ENCODE data around the gene CHSY3. TPM values are rescaled to one million over a fixed set of nuclear protein-coding genes. Genes with fewer than 3 reads are reported as not detected.

Gene CHSY3
- total RNA-seq, 1 donor from 2014 or later = 1.7 TPM

DNA sequence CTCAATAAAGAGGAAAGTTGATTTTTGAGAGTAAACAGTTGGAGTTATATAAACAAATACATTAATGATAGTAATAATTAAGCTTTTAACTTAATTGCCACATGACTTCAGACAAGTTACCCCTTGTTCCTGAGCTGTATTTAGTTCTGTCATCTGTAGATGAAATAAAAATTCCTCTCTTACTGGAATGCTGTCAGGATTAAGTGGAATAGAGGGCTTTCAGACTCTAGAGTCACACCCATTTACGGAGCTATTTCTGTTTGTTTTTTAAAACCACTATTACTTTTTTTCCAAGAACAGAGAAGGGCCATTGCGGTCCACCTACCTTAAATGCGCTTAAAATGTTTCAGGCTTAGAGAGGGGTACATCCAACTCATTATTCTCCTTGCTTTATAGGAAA lies 170.6 kb downstream of the CHSY3 start:
- Histone ChIP-seq H3K4me3 (ENCODE audit: low read depth, low read length) (no peak overlapping the region), H3K27me3 (ENCODE audit: control insufficient read depth, insufficient read depth, low read length) (no peaks in the 10 kb centered on the region), H3K36me3 (ENCODE audit: control insufficient read depth, insufficient read depth, low read length) (no peaks in the 10 kb centered on the region)
- TF ChIP-seq, protein P1, sequence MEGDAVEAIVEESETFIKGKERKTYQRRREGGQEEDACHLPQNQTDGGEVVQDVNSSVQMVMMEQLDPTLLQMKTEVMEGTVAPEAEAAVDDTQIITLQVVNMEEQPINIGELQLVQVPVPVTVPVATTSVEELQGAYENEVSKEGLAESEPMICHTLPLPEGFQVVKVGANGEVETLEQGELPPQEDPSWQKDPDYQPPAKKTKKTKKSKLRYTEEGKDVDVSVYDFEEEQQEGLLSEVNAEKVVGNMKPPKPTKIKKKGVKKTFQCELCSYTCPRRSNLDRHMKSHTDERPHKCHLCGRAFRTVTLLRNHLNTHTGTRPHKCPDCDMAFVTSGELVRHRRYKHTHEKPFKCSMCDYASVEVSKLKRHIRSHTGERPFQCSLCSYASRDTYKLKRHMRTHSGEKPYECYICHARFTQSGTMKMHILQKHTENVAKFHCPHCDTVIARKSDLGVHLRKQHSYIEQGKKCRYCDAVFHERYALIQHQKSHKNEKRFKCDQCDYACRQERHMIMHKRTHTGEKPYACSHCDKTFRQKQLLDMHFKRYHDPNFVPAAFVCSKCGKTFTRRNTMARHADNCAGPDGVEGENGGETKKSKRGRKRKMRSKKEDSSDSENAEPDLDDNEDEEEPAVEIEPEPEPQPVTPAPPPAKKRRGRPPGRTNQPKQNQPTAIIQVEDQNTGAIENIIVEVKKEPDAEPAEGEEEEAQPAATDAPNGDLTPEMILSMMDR (IDR thresholded peaks at IDR 0.05; ENCODE audit: insufficient read depth, low read length, poor library complexity, severe bottlenecking) = no peak
- DNase-seq (ENCODE audit: low read depth) = no peak

DNA sequence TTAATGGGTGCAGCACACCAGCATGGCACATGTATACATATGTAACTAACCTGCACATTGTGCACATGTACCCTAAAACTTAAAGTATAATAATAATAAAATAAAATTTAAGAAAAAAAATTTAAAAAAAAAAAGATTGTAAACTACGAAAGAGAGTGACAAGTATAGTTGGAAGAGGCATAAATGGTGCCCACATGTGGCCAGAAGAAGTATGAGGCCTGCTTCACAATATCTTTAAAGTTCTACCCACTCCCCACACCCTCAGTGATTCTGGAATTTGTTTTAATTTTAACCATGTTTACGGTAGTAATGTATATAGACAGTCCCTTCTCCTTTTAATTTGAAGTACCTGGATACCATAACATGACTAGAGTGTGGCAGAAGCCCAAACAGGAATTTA lies 172.7 kb downstream of the CHSY3 start:
- DNase-seq (ENCODE audit: low read depth) = no peak
- H3K36me3 ChIP-seq (ENCODE audit: control insufficient read depth, insufficient read depth, low read length) = no peaks in the 10 kb centered on the region
- TF ChIP-seq, protein P1 (IDR thresholded peaks at IDR 0.05; ENCODE audit: insufficient read depth, low read length, poor library complexity, severe bottlenecking) = no peak
- no peak overlapping the region for H3K4me3 ChIP-seq (ENCODE audit: low read depth, low read length)
- no peaks in the 10 kb centered on the region for H3K27me3 ChIP-seq (ENCODE audit: control insufficient read depth, insufficient read depth, low read length)

DNA sequence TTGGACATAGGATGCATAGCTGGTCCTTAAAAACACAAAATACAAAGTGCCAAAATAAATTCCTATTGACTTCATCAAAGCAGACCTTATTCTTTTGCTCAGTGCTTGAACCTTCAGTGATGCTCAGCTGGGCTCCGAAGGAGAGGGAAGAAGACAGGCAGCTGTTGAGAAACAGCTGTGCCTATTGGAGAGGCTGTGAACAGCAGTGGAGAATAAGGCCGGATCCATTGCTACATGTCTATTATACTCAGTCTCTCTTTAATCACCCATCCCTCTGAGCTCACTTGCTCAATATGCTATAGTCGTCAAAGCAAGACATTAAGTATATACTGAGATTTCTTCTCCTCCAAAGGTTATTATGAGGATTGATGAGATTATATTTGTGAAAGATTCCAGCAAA lies 174.4 kb downstream of the CHSY3 start:
- H3K36me3 ChIP-seq (ENCODE audit: control insufficient read depth, insufficient read depth, low read length) = no peaks in the 10 kb centered on the region
- no peaks in the 10 kb centered on the region for H3K27me3 ChIP-seq (ENCODE audit: control insufficient read depth, insufficient read depth, low read length)
- no peak overlapping the region for H3K4me3 ChIP-seq (ENCODE audit: low read depth, low read length)
- DNase-seq (ENCODE audit: low read depth) = no peak
- TF ChIP-seq, protein P1 (IDR thresholded peaks at IDR 0.05; ENCODE audit: insufficient read depth, low read length, poor library complexity, severe bottlenecking) = no peak

DNA sequence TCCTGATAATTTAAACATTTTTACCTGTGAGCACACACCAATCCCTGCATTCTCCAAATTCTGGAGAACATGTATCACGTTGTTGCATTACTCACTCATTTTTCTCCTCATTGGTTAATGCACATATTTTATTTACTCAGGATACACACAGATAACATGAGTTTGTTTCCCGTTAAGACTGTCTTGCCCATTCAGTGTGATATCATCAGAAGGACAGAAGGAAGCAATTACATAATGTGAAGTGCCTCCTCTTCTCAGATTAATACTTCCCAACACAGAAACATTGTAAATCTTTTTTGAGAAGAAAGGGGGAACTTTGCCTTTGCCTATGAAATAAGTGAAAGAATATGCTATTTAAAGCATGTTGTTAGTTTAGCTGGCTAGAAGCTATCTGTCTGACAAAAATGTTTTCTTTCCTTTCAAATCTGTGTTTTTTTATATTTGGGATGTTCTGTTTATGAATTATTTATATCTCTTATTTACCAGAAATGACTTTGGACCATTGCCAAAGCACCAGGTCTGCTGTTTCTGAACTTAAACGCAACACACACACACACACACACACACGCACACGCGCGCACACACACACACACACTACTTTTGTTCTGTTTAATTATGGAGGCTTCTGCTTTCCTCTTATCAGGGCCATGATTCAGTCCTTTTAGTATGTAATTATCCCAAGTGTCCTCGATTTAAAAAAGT lies 186.5 kb downstream of the CHSY3 start:
- TF ChIP-seq, protein P1 (IDR thresholded peaks at IDR 0.05; ENCODE audit: insufficient read depth, low read length, poor library complexity, severe bottlenecking) = no peak
- H3K36me3 ChIP-seq (ENCODE audit: control insufficient read depth, insufficient read depth, low read length) = no peaks in the 10 kb centered on the region
- no peak for DNase-seq (ENCODE audit: low read depth)
- no peaks in the 10 kb centered on the region for H3K27me3 ChIP-seq (ENCODE audit: control insufficient read depth, insufficient read depth, low read length)
- no peak overlapping the region for H3K4me3 ChIP-seq (ENCODE audit: low read depth, low read length)

DNA sequence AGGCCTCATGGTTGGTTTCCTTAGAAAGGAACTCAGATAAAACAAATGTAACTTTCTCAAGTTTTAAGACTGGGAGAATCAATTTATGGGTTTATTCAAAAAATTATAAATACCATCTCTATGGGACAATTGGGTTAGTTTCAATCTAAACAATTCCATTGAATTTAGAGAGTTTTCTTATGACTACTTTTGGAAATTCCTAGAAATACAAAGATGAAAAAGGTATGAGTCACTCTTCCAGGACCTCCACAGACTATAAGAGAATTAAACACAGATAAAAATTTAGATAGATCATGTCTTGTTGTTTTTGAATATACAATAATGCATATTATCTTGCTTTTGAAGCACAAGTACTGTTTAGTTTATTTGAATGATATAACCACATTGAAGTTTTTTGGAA lies 188.7 kb downstream of the CHSY3 start:
- no peak for DNase-seq (ENCODE audit: low read depth)
- no peaks in the 10 kb centered on the region for H3K36me3 ChIP-seq (ENCODE audit: control insufficient read depth, insufficient read depth, low read length)
- no peak overlapping the region for H3K4me3 ChIP-seq (ENCODE audit: low read depth, low read length)
- TF ChIP-seq, protein P1 (IDR thresholded peaks at IDR 0.05; ENCODE audit: insufficient read depth, low read length, poor library complexity, severe bottlenecking) = no peak
- no peaks in the 10 kb centered on the region for H3K27me3 ChIP-seq (ENCODE audit: control insufficient read depth, insufficient read depth, low read length)

DNA sequence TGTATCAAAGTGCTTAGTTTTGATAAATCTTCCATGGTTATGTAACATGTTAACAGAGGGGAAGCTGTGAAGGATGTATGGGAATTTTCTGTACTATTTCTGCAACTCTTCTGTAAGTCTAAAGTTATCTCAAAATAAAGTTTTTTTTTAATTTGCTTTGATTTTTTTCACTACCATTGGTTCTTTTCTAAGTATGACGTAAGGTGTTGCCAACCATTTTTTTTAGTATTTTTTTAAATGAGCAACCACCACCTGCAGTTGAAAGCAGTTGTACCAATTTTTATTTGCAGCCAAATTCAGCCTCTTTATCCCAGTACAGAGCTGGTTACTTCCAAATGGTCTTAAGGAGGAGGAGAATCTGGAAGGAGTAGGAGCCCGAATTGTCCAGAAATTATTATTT lies 192.2 kb downstream of the CHSY3 start:
- no peaks in the 10 kb centered on the region for H3K27me3 ChIP-seq (ENCODE audit: control insufficient read depth, insufficient read depth, low read length)
- H3K4me3 ChIP-seq (ENCODE audit: low read depth, low read length) = no peak overlapping the region
- no peak for DNase-seq (ENCODE audit: low read depth)
- TF ChIP-seq, protein P1 (IDR thresholded peaks at IDR 0.05; ENCODE audit: insufficient read depth, low read length, poor library complexity, severe bottlenecking) = no peak
- no peaks in the 10 kb centered on the region for H3K36me3 ChIP-seq (ENCODE audit: control insufficient read depth, insufficient read depth, low read length)

Data from kidney epithelial cell (primary cell).